GM18861 (cell line): ENCODE data around the gene DPY19L3.
"Not testable (repeated sequence)": the region's sequence is repeated elsewhere in the genome, so short reads cannot be mapped to it uniquely, and the experiment has no call there.

Experiments
- ATAC-seq: cut with Tn5 transposase; IDR thresholded peaks from one replicate; pipeline ENCODE4 v1.9.1; 2021; ENCODE audit not compliant: unreplicated experiment

Gene DPY19L3

DNA sequence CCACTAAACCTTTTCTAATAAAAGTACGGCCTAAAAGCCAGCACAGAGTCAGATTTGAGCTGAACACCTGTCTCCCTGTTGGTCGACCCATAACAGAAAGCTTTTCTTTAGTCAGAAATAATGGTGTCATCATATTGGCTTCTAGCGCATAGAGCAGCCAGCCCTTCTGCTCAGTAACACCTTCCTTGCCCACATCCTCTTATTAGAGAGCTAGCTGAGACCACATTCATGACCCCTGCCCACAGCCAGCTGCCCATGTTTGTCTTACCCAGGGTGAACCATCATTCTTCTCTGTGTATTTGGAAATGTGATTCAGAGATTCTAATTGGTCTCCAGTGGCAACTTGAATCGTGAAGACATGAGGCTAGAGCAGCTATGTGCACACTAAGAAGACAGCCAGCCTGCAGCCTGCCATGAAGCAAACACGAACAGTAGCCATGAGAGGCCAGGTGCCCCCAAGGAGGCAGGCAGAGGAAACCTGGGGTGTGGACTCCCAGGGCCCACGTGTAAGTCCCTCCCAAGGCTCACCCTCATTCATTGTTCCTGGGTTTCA is 93.2 kb downstream of the DPY19L3 start:
- ATAC-seq, result no peak

DNA sequence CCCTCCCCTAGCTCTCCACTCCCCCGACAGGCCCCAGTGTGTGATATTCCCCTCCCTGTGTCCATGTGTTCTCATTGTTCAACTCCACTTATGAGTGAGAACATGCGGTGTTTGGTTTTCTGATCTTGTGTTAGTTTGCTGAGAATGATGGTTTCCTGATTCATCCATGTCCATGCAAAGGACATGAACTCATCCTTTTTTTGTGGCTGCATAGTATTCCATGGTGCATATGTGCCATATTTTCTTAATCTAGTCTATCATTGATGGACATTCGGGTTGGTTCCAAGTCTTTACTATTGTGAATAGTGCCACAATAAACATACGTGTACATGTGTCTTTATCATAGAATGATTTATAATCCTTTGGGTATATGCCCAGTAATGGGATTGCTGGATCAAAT is 106.9 kb downstream of the DPY19L3 start:
- ATAC-seq, result not testable (repeated sequence)

DNA sequence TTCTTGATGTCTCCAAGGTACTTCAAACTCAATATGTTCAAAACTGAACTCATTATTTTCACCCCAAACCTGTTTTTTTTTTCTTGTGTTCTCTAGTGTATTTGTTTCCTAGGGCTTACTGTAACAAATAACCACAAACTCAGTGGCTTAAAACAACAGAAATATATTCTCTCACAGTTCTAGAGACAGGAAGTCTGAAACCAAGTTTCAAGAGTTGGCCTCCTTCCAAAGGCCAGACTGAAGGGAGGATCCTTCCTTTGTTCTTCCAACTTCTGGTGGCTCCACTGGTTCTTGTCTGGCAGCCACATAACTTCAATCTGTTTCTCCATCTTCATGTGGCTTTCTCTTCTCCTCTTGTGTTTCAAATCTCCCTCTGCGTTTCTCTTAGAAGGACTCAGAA is 113.5 kb downstream of the DPY19L3 start:
- ATAC-seq, result no peak

DNA sequence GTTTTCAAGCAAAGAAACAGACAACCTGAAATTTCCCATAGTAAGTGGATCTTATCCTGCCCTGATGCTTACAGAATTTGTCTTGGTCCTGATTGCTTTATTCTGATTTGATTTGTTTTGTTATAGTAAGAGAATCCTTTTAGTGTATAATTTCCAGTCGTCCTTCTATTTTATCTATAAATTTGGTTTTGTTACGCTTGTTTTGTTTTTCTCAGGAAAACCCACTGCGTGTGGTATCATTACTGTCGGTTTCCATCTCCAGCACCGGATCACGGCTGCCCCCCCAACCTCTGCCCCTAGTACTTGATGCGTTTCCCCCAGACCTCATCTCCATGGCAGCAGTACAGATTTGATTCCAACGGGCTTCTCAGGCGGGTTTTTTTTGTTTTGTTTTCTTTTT is 117.4 kb downstream of the DPY19L3 start:
- ATAC-seq, result no peak

GRCh38 chr19:32526895-32527294 is 121.3 kb downstream of the DPY19L3 start:
- no peak for ATAC-seq

GRCh38 chr19:32530773-32531172 is 125.2 kb downstream of the DPY19L3 start:
- no peak for ATAC-seq

DNA sequence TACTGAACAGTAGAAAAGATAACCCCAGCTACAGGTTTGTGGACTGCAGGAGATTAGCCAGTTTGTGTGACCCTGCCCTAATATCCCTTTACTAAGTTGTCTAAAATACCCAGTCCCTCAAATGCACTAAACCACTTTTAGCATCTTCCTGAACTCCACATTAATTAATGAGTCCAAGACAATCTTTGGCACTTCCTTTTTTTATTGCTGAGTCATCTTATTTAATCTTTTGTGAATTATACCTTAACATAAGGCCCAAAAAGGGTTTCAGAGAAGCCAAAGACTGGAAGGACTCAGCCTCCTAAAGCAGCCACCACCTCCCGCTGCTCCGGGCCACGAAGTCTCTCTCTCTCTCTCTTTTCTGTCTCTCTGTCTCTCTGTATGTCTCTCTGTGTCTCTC is 126.7 kb downstream of the DPY19L3 start:
- no peak for ATAC-seq
